ENCODE results near the gene ADSS2.

ADSS2 gene

DNA sequence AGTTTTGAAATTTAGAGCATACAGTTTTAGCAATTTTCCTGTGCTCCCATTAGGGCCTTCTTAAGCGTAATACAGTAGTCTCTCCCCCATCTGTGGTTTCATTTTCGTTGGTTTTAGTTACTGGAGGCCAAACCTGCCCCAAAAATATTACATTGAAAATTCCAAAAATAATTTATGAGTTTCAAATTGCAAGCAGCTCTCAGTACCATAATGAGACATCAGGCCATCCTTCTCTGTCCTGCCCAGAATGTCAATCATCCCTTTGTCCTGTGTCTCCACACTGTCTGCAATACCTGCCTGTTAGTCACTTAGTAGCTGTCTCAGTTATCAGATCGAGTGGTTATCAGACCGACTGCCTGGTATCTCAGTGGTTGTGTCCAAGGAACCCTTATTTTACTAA, 45.4 kb downstream of the ADSS2 start:
- Histone ChIP-seq H3K4me1 (no peaks in the 10 kb centered on the region), H3K4me3 (no peak overlapping the region), H3K36me3 (peaks cover 88% of the 10 kb centered on the region), H4K20me1 (no peaks in the 10 kb centered on the region), H3K9ac (no peak overlapping the region), H3K4me2 (no peak overlapping the region), H3K9me3 (peaks cover 39% of the 10 kb centered on the region), H3K27me3 (no peaks in the 10 kb centered on the region), H3K27ac (no peak overlapping the region)
- no peak for TF ChIP-seq Cebpa-rat (IDR thresholded peaks at IDR 0.05)

DNA sequence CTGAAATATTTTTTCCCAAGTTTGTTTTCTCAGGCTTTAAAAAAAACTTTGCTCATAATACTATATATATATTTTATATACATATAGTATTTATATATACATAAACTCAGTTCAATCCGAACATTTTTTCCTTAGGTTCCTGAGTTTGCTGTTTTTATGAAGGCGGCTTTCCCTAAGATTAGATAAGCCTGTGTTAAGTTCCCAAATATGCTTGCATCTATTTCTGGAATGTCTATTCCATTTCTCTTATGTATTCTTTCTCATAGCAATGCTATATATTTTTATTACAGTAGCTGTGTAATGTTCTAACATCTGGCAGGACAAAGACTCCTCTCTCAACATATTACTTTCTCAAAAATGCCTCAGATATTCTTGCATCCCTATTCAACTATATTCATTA, 45.9 kb downstream of the ADSS2 start:
- H3K4me1 ChIP-seq, result no peaks in the 10 kb centered on the region
- H4K20me1 ChIP-seq, result no peaks in the 10 kb centered on the region
- H3K27ac ChIP-seq, result no peak overlapping the region
- H3K27me3 ChIP-seq, result no peaks in the 10 kb centered on the region
- peaks cover 44% of the 10 kb centered on the region for H3K9me3 ChIP-seq
- H3K36me3 ChIP-seq, result peaks cover 88% of the 10 kb centered on the region
- H3K9ac ChIP-seq, result no peak overlapping the region
- no peak overlapping the region for H3K4me2 ChIP-seq
- no peak for TF ChIP-seq Cebpa-rat (IDR thresholded peaks at IDR 0.05)
- no peak overlapping the region for H3K4me3 ChIP-seq

DNA sequence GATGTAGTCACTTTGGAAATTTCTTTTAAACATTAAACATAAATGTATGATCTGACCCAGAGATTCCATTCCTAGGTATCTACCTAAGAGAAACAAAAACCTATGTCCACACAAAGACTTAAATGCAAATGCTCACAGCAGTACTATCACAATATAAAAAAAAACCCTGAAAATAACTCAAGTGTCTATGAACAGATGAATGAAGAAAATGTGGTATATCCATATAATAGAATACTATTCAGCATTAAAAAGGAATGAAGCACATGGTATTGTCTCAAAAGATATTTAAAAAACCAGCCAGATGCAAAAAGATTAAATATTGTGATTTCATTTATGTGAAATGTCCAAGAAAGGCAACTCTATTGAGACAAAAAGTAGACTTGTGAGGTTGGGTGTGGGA, 48.3 kb downstream of the ADSS2 start:
- no peak overlapping the region for H3K4me2 ChIP-seq
- H3K9me3 ChIP-seq, result peaks cover 46% of the 10 kb centered on the region
- H3K36me3 ChIP-seq, result peaks cover 76% of the 10 kb centered on the region
- no peaks in the 10 kb centered on the region for H4K20me1 ChIP-seq
- H3K27ac ChIP-seq, result no peak overlapping the region
- no peaks in the 10 kb centered on the region for H3K27me3 ChIP-seq
- H3K4me3 ChIP-seq, result no peak overlapping the region
- no peaks in the 10 kb centered on the region for H3K4me1 ChIP-seq
- no peak for TF ChIP-seq Cebpa-rat (IDR thresholded peaks at IDR 0.05)
- no peak overlapping the region for H3K9ac ChIP-seq

DNA sequence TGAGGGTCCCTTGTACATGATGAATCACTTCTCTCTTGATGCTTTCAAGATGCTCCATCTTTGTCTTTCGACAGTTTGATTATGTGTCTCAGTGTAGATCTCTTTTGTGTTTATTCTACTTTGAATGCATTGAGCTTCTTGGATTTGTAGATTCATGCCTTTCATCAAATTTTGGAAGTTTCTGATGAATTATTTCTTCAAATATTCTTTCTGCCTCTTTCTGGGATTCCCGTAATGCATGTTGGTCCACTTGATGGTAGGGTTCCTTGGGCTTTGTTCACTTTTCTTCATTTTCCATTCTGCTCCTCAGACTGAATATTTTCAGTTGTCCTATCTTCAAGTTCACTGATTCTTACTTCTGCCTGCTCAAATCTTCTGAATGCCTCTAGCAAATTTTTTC, 50.7 kb downstream of the ADSS2 start:
- H3K9me3 ChIP-seq, result peaks cover 46% of the 10 kb centered on the region
- no peaks in the 10 kb centered on the region for H4K20me1 ChIP-seq
- peaks cover 55% of the 10 kb centered on the region for H3K36me3 ChIP-seq
- no peak overlapping the region for H3K9ac ChIP-seq
- no peaks in the 10 kb centered on the region for H3K4me1 ChIP-seq
- no peak overlapping the region for H3K4me3 ChIP-seq
- no peaks in the 10 kb centered on the region for H3K27me3 ChIP-seq
- no peak for TF ChIP-seq Cebpa-rat (IDR thresholded peaks at IDR 0.05)
- H3K27ac ChIP-seq, result no peak overlapping the region
- no peak overlapping the region for H3K4me2 ChIP-seq

DNA sequence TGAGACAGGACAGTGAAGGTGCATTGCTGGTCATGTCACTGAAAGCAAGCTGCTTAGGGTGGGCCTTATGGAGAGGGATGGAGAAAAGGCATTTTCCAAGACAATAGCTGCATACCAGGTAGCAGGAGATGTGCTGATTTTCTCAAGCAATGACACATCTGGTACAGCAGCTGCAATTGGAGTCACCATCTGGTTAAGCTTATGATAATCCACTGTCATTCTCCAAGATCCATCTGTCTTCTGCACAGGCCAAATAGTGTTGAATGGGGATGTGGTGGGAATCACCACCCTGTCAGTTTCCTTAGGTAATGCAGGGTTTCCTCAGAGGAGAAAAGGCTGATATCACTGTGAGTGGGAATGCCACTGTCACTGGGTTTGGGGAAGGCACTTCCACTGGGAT, 54.6 kb downstream of the ADSS2 start:
- H3K27ac ChIP-seq, result no peak overlapping the region
- H3K4me2 ChIP-seq, result no peak overlapping the region
- H3K4me3 ChIP-seq, result no peak overlapping the region
- H3K9ac ChIP-seq, result no peak overlapping the region
- H3K9me3 ChIP-seq, result peaks cover 15% of the 10 kb centered on the region
- H3K36me3 ChIP-seq, result peaks cover 20% of the 10 kb centered on the region
- no peak for TF ChIP-seq Cebpa-rat (IDR thresholded peaks at IDR 0.05)
- no peaks in the 10 kb centered on the region for H4K20me1 ChIP-seq
- H3K27me3 ChIP-seq, result no peaks in the 10 kb centered on the region
- no peaks in the 10 kb centered on the region for H3K4me1 ChIP-seq

DNA sequence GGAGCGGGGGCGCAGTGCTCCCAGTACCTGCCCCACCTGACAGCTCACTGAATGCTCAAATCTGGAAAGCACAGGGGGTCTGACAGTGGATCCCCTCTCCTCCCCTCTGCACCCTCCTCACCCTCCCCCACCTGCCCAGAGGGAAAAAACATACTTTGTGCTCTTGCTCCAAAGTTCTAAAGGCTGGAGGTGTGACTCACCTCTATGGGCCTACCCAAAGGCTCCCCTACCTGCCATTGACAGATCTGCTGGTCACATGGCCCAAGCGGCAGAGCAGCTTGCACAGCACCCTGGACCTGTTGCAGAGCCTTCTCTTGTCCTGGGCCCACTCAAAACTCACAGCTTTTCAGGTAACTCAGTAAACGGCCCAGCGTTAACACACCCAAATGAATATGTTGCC, 55.7 kb downstream of the ADSS2 start:
- Histone ChIP-seq H3K9ac (no peak overlapping the region), H3K4me2 (no peak overlapping the region), H3K9me3 (peaks cover 4% of the 10 kb centered on the region), H4K20me1 (no peaks in the 10 kb centered on the region), H3K4me3 (no peak overlapping the region), H3K4me1 (no peaks in the 10 kb centered on the region), H3K36me3 (peaks cover 8% of the 10 kb centered on the region), H3K27me3 (no peaks in the 10 kb centered on the region), H3K27ac (no peak overlapping the region)
- TF ChIP-seq Cebpa-rat (IDR thresholded peaks at IDR 0.05), result no peak

DNA sequence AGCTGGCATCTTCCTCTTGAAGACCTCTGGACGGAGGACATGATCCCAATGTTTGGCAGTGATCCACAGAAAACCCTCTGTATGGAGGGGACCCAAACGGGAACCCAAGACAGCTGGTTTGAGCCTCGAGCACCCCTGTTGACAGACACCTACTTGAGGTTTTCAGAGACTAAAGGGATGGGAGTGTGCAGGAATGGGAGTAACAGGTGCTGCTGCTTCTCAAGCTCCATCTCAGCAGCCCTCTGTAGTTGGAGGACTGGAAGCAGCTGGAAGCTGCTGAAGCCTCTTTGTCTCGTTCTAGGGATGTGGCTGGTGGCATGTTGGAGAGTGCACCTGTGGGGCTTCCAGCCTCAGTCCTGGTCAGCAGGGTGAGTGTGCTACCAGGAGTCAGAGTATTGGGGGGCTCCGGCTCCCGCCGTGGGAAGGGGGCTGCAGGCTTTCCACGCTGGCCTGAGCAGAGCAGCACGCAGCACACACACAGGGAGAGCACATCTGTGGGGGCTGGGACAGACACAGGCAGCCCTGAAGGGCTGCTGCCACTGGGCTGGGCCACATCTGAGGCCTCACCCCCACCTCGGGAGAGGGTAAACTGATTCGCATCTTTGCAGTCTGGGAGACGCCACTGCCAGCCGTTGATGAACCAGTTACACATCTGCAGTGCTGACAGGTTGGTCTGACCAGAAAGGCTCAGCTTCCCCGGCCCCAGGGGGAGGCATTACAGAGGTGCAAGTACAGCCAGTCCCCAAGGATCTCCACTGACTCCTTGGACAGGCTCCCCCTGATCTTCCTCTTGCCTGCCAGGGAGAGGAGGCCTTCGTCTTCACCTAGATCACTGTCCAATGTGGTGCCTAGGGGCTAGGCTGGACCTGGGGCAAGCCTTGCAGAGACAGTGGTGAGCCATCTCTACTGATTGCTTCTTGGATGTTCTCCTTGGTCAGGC, 56.6 kb downstream of the ADSS2 start:
- H3K4me2 ChIP-seq, result no peak overlapping the region
- no peaks in the 10 kb centered on the region for H3K9me3 ChIP-seq
- no peaks in the 10 kb centered on the region for H3K4me1 ChIP-seq
- H3K9ac ChIP-seq, result no peak overlapping the region
- H3K36me3 ChIP-seq, result no peaks in the 10 kb centered on the region; the same call in 1 of the 2 replicates
- H3K4me3 ChIP-seq, result no peak overlapping the region
- no peaks in the 10 kb centered on the region for H3K27me3 ChIP-seq
- H3K27ac ChIP-seq, result no peak overlapping the region
- no peaks in the 10 kb centered on the region for H4K20me1 ChIP-seq
- no peak for TF ChIP-seq Cebpa-rat (IDR thresholded peaks at IDR 0.05)

DNA sequence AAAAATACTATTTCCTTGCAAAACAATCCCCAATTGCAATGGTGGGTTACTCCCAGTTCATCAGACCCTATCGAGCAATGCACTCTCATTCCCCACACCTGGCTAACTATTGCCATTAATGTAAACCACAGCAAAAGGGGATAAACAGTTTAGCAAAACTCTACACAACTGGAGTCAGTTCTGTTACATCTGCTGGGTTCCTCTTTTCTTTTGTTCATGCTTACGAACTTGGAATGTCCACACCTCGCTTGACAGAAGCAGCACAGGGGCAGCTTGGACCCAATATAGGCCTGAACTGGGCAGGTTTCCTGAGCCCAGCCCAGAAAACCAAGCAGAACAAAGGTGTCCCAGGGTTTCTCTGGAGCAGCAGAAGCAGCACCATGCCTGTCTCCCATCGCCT, 57.4 kb downstream of the ADSS2 start:
- H3K36me3 ChIP-seq, result no peaks in the 10 kb centered on the region
- no peak overlapping the region for H3K27ac ChIP-seq
- H3K4me2 ChIP-seq, result no peak overlapping the region
- no peak overlapping the region for H3K4me3 ChIP-seq
- no peaks in the 10 kb centered on the region for H3K9me3 ChIP-seq
- no peaks in the 10 kb centered on the region for H4K20me1 ChIP-seq
- no peaks in the 10 kb centered on the region for H3K27me3 ChIP-seq
- no peaks in the 10 kb centered on the region for H3K4me1 ChIP-seq
- no peak for TF ChIP-seq Cebpa-rat (IDR thresholded peaks at IDR 0.05)
- H3K9ac ChIP-seq, result no peak overlapping the region

DNA sequence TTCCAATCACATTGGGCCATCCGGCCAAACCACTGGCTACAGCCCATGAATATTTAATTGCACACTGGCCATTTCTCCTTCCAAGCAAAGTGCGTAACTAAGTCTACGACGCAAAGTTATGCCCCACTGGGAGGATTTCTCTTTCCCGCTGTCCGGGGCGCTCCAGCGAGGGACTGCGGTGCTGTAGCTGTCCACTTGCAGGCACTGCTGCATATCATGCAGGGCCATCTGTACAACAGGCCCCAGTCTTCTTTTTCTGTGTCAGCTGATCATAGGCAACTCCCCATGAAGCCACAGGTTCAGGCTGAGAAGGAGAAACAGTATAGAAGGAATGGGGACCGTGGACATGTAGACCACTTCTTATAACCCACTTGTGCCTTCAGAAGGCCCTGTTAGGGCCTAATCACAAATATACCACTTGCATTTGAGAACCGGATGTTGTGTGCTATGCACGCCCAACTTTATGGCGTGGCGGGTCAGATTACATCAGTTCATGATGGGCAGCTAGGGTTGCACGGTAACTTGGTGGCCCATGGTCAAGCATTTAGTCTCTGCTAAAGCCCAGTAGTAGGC, 58.0 kb downstream of the ADSS2 start:
- Histone ChIP-seq H3K4me3 (no peak overlapping the region), H3K36me3 (no peaks in the 10 kb centered on the region), H3K4me2 (no peak overlapping the region), H3K27me3 (no peaks in the 10 kb centered on the region), H3K4me1 (no peaks in the 10 kb centered on the region), H3K9ac (no peak overlapping the region), H3K9me3 (no peaks in the 10 kb centered on the region), H3K27ac (no peak overlapping the region), H4K20me1 (no peaks in the 10 kb centered on the region)
- TF ChIP-seq Cebpa-rat (IDR thresholded peaks at IDR 0.05), result no peak

DNA sequence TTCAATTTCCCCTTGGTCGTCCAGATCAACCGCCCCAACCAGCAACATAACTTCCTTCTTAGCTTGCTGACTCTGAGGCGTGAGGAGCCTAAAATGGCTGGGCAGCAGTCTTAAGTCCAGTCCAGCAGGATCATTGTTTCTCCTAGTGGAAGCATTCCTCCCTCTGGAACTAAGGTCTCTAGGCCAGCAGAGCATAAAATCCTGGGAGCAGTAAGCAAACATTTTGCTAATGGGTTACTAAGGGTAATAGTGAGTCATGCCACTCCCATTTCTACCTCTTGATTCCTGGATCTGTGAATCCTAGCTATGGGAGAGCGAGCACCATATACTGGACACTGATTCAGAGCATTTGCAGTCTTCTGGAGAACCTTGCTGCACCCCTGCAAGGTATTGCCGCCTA, 59.9 kb downstream of the ADSS2 start:
- Histone ChIP-seq H4K20me1 (no peaks in the 10 kb centered on the region), H3K4me2 (no peak overlapping the region), H3K4me1 (no peaks in the 10 kb centered on the region), H3K4me3 (no peak overlapping the region), H3K9me3 (no peaks in the 10 kb centered on the region), H3K27me3 (no peaks in the 10 kb centered on the region), H3K27ac (no peak overlapping the region), H3K9ac (no peak overlapping the region), H3K36me3 (no peaks in the 10 kb centered on the region)
- no peak for TF ChIP-seq Cebpa-rat (IDR thresholded peaks at IDR 0.05)
